ENCODE measurements around the gene MCTS1. TPM values are rescaled to one million over a fixed set of nuclear protein-coding genes. Genes with fewer than 3 reads are reported as not detected.
"Not testable (repeated sequence)": the region's sequence is repeated elsewhere in the genome, so short reads cannot be mapped to it uniquely, and the experiment has no call there.

MCTS1 gene
- total RNA-seq, 1 donor from 2014 or later: 25.8 TPM

DNA sequence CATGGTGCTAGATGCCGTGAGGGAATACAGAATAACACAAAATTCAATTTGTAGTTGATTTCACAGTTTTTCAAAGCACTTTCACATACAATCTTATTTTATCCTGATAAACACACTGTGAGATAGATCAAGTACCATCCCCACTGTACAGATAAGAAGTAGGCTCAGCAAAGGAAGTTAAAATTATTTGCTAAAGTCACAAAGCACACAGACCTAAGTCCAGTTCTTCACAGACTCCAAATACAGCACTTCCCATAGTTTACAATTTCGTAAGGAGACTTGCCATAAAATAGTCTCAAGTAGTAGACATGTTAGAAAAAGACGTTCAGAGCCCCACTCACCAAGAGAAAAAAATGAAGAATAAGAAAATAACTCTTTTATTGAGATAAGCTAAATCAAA lies 35.3 kb upstream of the MCTS1 start:
- DNase-seq (ENCODE audit: low read depth) (no peak), FAIRE-seq (no peak)
- TF ChIP-seq, protein P1, sequence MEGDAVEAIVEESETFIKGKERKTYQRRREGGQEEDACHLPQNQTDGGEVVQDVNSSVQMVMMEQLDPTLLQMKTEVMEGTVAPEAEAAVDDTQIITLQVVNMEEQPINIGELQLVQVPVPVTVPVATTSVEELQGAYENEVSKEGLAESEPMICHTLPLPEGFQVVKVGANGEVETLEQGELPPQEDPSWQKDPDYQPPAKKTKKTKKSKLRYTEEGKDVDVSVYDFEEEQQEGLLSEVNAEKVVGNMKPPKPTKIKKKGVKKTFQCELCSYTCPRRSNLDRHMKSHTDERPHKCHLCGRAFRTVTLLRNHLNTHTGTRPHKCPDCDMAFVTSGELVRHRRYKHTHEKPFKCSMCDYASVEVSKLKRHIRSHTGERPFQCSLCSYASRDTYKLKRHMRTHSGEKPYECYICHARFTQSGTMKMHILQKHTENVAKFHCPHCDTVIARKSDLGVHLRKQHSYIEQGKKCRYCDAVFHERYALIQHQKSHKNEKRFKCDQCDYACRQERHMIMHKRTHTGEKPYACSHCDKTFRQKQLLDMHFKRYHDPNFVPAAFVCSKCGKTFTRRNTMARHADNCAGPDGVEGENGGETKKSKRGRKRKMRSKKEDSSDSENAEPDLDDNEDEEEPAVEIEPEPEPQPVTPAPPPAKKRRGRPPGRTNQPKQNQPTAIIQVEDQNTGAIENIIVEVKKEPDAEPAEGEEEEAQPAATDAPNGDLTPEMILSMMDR (IDR thresholded peaks at IDR 0.05; ENCODE audit: insufficient read depth, low read length, severe bottlenecking): no peak
- no peaks in the 10 kb centered on the region for H3K27me3 ChIP-seq (ENCODE audit: control insufficient read depth, insufficient read depth, low read length)
- no peak overlapping the region for H3K4me3 ChIP-seq (ENCODE audit: low read depth, low read length)
- no peaks in the 10 kb centered on the region for H3K36me3 ChIP-seq (ENCODE audit: control insufficient read depth, insufficient read depth, low read length)

- Histone ChIP-seq H3K36me3 (ENCODE audit: control insufficient read depth, insufficient read depth, low read length) (no peaks in the 10 kb centered on the region), H3K27me3 (ENCODE audit: control insufficient read depth, insufficient read depth, low read length) (no peaks in the 10 kb centered on the region), H3K4me3 (ENCODE audit: low read depth, low read length) (no peak overlapping the region)
- FAIRE-seq: peak; percentile 52
- DNase-seq (ENCODE audit: low read depth): no peak
- TF ChIP-seq, protein P1 (IDR thresholded peaks at IDR 0.05; ENCODE audit: insufficient read depth, low read length, severe bottlenecking): no peak
Observed at GRCh38 chrX:120570011-120570600, 33.8 kb upstream of the MCTS1 start.

DNA sequence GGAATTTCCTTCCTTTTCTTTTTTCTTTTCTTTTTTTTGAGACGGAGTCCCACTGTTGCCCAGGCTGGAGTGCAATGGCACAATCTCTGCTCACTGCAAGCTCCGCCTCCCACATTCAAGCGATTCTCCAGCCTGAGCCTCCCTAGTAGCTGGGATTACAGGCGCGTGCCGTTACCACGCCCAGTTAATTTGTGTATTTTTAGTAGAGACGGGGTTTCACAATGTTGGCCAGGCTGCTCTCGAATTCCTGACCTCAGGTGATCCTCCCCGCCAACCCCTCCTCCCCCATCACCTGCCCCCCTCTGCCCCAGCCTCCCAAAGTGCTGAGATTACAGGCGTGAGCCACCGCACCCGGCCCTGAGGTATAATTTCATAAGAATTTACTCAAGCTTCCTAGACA lies 30.1 kb upstream of the MCTS1 start:
- H3K4me3 ChIP-seq (ENCODE audit: low read depth, low read length); H3K27me3 ChIP-seq (ENCODE audit: control insufficient read depth, insufficient read depth, low read length); H3K36me3 ChIP-seq (ENCODE audit: control insufficient read depth, insufficient read depth, low read length); FAIRE-seq; DNase-seq (ENCODE audit: low read depth): not testable (repeated sequence)

GRCh38 chrX:120575379-120576114 lies 28.4 kb upstream of the MCTS1 start:
- H3K4me3 ChIP-seq (ENCODE audit: low read depth, low read length): no peak overlapping the region
- DNase-seq (ENCODE audit: low read depth) (no peak), FAIRE-seq (no peak)
- H3K27me3 ChIP-seq (ENCODE audit: control insufficient read depth, insufficient read depth, low read length): no peaks in the 10 kb centered on the region
- H3K36me3 ChIP-seq (ENCODE audit: control insufficient read depth, insufficient read depth, low read length): no peaks in the 10 kb centered on the region
- TF ChIP-seq, protein P1 (IDR thresholded peaks at IDR 0.05; ENCODE audit: insufficient read depth, low read length, severe bottlenecking): no peak

DNA sequence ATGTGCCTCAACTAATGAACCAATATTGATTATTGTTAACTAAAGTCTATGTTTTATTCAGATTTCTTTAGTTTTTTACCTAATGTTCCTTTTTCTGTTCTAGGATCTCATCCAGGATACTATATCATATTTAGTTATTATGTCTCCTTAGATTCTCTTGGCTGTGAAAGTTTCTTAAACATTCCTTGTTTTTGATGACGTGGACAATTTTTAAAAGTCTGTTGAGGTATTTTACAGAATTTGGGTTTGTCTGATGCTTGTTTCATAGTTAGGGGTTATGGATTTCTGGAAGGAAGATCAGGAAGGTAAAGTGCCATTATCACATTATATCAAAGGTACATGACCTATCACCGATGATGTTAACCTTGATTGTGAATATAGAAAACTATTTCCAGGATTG lies 18.2 kb upstream of the MCTS1 start:
- H3K4me3 ChIP-seq (ENCODE audit: low read depth, low read length): no peak overlapping the region
- FAIRE-seq (no peak), DNase-seq (ENCODE audit: low read depth) (no peak)
- TF ChIP-seq, protein P1 (IDR thresholded peaks at IDR 0.05; ENCODE audit: insufficient read depth, low read length, severe bottlenecking): no peak
- no peaks in the 10 kb centered on the region for H3K27me3 ChIP-seq (ENCODE audit: control insufficient read depth, insufficient read depth, low read length)
- H3K36me3 ChIP-seq (ENCODE audit: control insufficient read depth, insufficient read depth, low read length): no peaks in the 10 kb centered on the region

DNA sequence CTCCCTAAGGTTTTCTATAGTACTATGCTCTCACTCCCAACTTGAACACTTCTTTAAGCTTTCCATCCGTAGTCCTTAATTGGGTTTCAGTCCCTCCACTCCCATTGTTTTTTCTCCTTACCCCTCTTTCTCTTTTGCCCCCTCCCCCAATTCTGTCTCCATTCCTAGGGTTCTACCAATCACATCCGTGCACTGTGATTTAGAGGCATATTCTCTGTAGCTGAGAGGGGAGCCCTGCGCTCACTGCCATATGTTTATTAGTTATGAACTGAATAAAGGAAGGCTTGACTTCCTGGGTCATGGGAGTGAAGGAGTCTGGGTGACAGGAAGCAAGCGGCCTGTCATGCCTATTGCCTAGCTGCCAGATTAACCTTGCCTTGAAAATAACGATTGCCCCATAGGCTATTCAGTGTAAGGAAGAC lies 471 bp downstream of the MCTS1 start:
- FAIRE-seq (no peak), DNase-seq (ENCODE audit: low read depth) (peak; percentile 35)
- Histone ChIP-seq H3K27me3 (ENCODE audit: control insufficient read depth, insufficient read depth, low read length) (no peaks in the 10 kb centered on the region), H3K4me3 (ENCODE audit: low read depth, low read length) (peak overlapping the region; percentile 57), H3K36me3 (ENCODE audit: control insufficient read depth, insufficient read depth, low read length) (peaks cover 1% of the 10 kb centered on the region)
- TF ChIP-seq, protein P1 (IDR thresholded peaks at IDR 0.05; ENCODE audit: insufficient read depth, low read length, severe bottlenecking): no peak

All from bronchial epithelial cell (primary cell).